Measurements from ENCODE around the gene PIR. TPM values are rescaled to one million over a fixed set of nuclear protein-coding genes. Genes with fewer than 3 reads are reported as not detected.

PIR gene
- total RNA-seq, 4 donors from 2014 or later: 14.7 to 30.4 (median 19.1) TPM

DNA sequence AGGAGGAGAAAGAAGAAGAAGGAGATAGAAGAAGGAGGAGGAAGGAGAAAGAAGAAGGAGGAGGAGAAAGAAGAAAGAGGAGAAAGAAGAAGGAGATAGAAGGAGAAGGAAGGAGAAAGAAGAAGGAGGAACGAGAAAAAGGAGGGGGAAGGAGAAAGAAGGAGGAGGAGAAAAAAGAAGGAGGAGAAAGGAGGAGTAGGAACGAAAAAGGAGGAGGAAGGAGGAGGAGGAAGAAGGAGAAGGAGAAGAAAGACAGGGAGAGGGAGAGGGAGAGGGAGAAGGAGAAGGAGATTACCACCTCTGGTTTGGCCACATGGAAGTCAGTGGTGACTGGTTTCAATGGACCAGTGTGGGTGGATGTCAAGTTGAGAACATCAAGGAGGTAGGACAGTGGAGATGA, 58.9 kb downstream of the PIR start:
- Histone ChIP-seq H3K27ac (no peak overlapping the region), H3K9me3 (no peaks in the 10 kb centered on the region), H3K4me1 (no peaks in the 10 kb centered on the region), H3K27me3 (no peaks in the 10 kb centered on the region), H3K36me3 (no peaks in the 10 kb centered on the region), H3K4me3 (no peak overlapping the region)
- WGBS, 2 donors (ENCODE audit: low coverage in 1 of 2): 72 to 89% methylated on average over 2 of the region's 2 CpGs
- no peak for TF ChIP-seq EP300 (IDR thresholded peaks at IDR 0.05)
- no peak for TF ChIP-seq POLR2AphosphoS5 (IDR thresholded peaks at IDR 0.05)
- TF ChIP-seq, protein P1, sequence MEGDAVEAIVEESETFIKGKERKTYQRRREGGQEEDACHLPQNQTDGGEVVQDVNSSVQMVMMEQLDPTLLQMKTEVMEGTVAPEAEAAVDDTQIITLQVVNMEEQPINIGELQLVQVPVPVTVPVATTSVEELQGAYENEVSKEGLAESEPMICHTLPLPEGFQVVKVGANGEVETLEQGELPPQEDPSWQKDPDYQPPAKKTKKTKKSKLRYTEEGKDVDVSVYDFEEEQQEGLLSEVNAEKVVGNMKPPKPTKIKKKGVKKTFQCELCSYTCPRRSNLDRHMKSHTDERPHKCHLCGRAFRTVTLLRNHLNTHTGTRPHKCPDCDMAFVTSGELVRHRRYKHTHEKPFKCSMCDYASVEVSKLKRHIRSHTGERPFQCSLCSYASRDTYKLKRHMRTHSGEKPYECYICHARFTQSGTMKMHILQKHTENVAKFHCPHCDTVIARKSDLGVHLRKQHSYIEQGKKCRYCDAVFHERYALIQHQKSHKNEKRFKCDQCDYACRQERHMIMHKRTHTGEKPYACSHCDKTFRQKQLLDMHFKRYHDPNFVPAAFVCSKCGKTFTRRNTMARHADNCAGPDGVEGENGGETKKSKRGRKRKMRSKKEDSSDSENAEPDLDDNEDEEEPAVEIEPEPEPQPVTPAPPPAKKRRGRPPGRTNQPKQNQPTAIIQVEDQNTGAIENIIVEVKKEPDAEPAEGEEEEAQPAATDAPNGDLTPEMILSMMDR (IDR thresholded peaks at IDR 0.05): no peak
- no peak for ATAC-seq

DNA sequence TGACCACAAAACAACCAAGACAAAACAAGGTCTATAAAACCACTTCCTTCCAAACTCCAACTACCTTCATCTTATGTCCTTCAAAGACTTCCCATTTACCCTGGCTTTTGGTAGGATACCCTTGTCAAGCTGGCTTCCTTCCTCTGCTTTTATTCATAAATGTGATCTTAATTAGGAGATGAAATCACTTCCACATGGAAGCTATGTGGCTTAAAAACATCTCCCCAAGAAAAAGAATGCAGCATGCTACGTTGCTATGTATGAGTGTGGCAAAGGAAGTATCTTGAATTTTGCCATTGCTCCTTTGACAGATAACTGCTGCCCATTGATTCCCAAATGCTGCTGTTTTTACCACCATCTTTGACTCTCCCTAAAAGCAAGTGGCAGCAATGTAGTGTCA, 62.5 kb downstream of the PIR start:
- Histone ChIP-seq H3K4me3 (no peak overlapping the region), H3K4me1 (no peaks in the 10 kb centered on the region), H3K36me3 (peaks cover 0 to 2% of the 10 kb centered on the region in 2 donors), H3K9me3 (no peaks in the 10 kb centered on the region), H3K27me3 (no peaks in the 10 kb centered on the region), H3K27ac (no peak overlapping the region)
- no peak for TF ChIP-seq EP300 (IDR thresholded peaks at IDR 0.05)
- TF ChIP-seq, protein P1 (IDR thresholded peaks at IDR 0.05): no peak
- TF ChIP-seq POLR2A (IDR thresholded peaks at IDR 0.05): no peak
- no peak for TF ChIP-seq POLR2AphosphoS5 (IDR thresholded peaks at IDR 0.05)
- 40 to 73% methylated on average over 1 of the region's 1 CpG for WGBS, 2 donors (ENCODE audit: low coverage in 1 of 2)
- ATAC-seq: no peak

DNA sequence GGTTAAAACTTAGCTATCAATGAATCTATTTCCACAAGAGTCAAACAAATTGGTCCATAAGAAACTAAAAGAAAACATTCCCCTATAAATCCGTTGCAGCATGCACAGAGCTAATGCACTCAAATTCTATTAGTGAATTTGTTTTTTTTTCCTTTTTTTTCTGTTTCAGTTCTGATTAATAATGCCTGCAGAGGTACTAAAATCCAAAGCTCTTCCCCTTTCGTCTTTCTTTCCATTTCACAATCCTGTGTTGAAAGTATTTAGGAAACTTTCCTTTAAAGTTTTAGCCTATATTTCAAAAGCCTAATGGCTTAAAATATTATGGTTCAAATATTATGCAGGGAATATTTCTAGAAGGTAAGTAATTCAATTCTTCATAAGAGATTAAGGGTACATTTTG, 63.1 kb downstream of the PIR start:
- TF ChIP-seq EP300 (IDR thresholded peaks at IDR 0.05): no peak
- TF ChIP-seq, protein P1 (IDR thresholded peaks at IDR 0.05): no peak
- no peak for TF ChIP-seq POLR2A (IDR thresholded peaks at IDR 0.05)
- no peak for TF ChIP-seq POLR2AphosphoS5 (IDR thresholded peaks at IDR 0.05)
- 77 to 78% methylated on average over 2 of the region's 2 CpGs for WGBS, 2 donors (ENCODE audit: low coverage in 1 of 2)
- no peak overlapping the region for H3K27ac ChIP-seq

DNA sequence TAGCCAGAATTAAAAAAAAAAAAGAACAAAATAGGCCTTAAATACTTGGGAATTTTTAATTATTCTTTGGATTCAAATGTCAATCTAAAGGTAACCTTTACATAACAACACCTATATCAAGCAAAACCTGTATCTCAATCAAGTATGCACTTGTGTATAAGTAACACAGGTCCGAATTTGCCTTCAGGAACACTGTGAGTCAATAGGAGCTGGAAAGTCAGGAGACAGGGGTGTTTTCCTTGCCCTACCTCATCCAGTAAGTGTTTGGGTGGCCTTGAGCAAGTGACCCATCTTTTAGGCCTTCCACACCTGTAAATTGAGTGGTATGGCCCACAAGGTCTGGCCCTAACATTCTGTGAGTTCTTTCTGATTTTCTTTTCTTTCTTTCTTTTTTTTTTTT, 68.1 kb downstream of the PIR start:
- Histone ChIP-seq H3K27me3 (no peaks in the 10 kb centered on the region), H3K4me3 (no peak overlapping the region), H3K36me3 (peaks cover 0 to 8% of the 10 kb centered on the region in 2 donors), H3K9me3 (no peaks in the 10 kb centered on the region), H3K4me1 (no peaks in the 10 kb centered on the region), H3K27ac (no peak overlapping the region)
- WGBS, 2 donors (ENCODE audit: low coverage in 1 of 2): 53% methylated on average over 1 of the region's 1 CpG; no CpG with 5 or more reads in 1 of the 2 donors
- no peak for ATAC-seq
- TF ChIP-seq POLR2A (IDR thresholded peaks at IDR 0.05) (no peak), EP300 (IDR thresholded peaks at IDR 0.05) (no peak), POLR2AphosphoS5 (IDR thresholded peaks at IDR 0.05) (no peak)
- TF ChIP-seq, protein P1 (IDR thresholded peaks at IDR 0.05): no peak

More for the DNA sequence above, 63.1 kb downstream of the PIR start:
- ATAC-seq: no peak
- Histone ChIP-seq H3K4me3 (no peak overlapping the region), H3K4me1 (no peaks in the 10 kb centered on the region), H3K9me3 (no peaks in the 10 kb centered on the region), H3K27me3 (no peaks in the 10 kb centered on the region), H3K36me3 (peaks cover 0 to 7% of the 10 kb centered on the region in 2 donors)

DNA sequence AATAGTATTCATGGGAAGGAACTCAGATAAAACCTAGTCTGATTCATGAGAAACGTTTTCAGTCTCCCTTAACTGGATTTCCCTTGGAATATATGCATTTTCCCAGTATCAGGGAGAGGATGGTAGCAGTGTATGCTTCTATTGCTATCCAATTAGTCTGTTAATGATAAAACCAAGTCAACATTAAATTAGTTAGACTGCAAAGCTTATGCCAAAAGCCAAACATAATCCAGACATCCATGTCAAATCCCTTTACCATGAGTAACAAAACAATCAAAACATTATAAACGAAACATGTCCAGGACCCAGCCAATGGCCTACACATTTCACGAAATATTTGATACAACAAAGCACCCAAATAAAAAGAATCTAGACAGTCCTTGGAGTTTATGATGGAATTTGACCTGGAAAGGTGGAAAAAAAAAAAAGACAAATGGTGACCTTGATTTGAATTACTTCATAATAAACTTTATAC, 74.4 kb downstream of the PIR start:
- Histone ChIP-seq H3K4me3 (no peak overlapping the region), H3K27me3 (no peaks in the 10 kb centered on the region), H3K27ac (no peak overlapping the region), H3K4me1 (no peaks in the 10 kb centered on the region), H3K9me3 (no peaks in the 10 kb centered on the region), H3K36me3 (no peaks in the 10 kb centered on the region)
- 45 to 48% methylated on average over 3 of the region's 3 CpGs for WGBS, 2 donors (ENCODE audit: low coverage in 1 of 2)
- ATAC-seq: no peak
- TF ChIP-seq EP300 (IDR thresholded peaks at IDR 0.05) (no peak), POLR2AphosphoS5 (IDR thresholded peaks at IDR 0.05) (no peak), POLR2A (IDR thresholded peaks at IDR 0.05) (no peak)
- TF ChIP-seq, protein P1 (IDR thresholded peaks at IDR 0.05): no peak

Measured in gastroesophageal sphincter (tissue), 4 donors.